Vagina (tissue), 2 donors: ENCODE results near the gene TMEM95. TPM values are rescaled to one million over a fixed set of nuclear protein-coding genes. Genes with fewer than 3 reads are reported as not detected.

Experiments
- DNase-seq, 2 donors: peaks; one replicate each; pipeline ENCODE4 v3.0.0-alpha.2; 2017; ENCODE audit errors: extremely low spot score in 2 of 2
- H3K27ac ChIP-seq: fragments of 200-600 bp; sonication (generic); one replicate; pipeline ENCODE4 v1.5.1; 2019
- H3K27me3 ChIP-seq: fragments of 200-600 bp; sonication (generic); one replicate; pipeline ENCODE4 v1.5.1; 2019
- H3K36me3 ChIP-seq, 2 donors: fragments of 200-600 bp; sonication (generic); one replicate each; pipeline ENCODE4 v1.5.1; 2017 to 2019
- H3K4me1 ChIP-seq: fragments of 200-600 bp; sonication (generic); one replicate; pipeline ENCODE4 v1.5.1; 2019
- H3K4me3 ChIP-seq, 2 donors: fragments of 200-600 bp; sonication (generic); 1 replicate in 1 of 2; 2 replicates in 1 of 2; pipeline ENCODE4 v1.5.1; 2016 to 2019
- H3K9me3 ChIP-seq: fragments of 200-600 bp; sonication (generic); one replicate; pipeline ENCODE4 v1.5.1; 2019
- POLR2A ChIP-seq, 2 donors: fragments of 450-650 bp; IDR thresholded peaks; one replicate each; pipeline ENCODE4 v1.6.1; 2017; ENCODE audit warnings: antibody characterized with exemption in 2 of 2, mild to moderate bottlenecking in 2 of 2, moderate library complexity in 2 of 2
- POLR2AphosphoS5 ChIP-seq, 2 donors: sonication (generic); formaldehyde crosslinking; IDR thresholded peaks; one replicate each; pipeline ENCODE4 v1.9.0; 2017; ENCODE audit warnings: antibody characterized with exemption in 2 of 2, mild to moderate bottlenecking in 2 of 2, low read depth in 1 of 2; ENCODE audit not compliant: insufficient read depth in 1 of 2
- intact Hi-C: fragments of 100-400 bp; cut with DNase I; formaldehyde crosslinking; loops from one replicate; pipeline ENCODE4 v1.15.1; 2023
- total RNA-seq: library from RNA; depleted of rRNA; stranded (reverse); fragments of >200 nt; gene quantifications from one replicate; pipeline ENCODE4 v1.2.3, GENCODE V29; 2016
- TF ChIP-seq, protein P1 (sequence below), 3 experiments: fragments of 450-650 bp in 2 of 3; fragments of 200-600 bp in 1 of 3; sonication (generic) in 1 of 3; IDR thresholded peaks; one replicate each; pipeline ENCODE4 v1.5.1; 2017 to 2019; ENCODE audit warnings: antibody characterized with exemption in 3 of 3, mild to moderate bottlenecking in 2 of 3, moderate library complexity in 2 of 3

The TMEM95 gene
- total RNA-seq, 1 donor from 2014 or later: not detected

DNA sequence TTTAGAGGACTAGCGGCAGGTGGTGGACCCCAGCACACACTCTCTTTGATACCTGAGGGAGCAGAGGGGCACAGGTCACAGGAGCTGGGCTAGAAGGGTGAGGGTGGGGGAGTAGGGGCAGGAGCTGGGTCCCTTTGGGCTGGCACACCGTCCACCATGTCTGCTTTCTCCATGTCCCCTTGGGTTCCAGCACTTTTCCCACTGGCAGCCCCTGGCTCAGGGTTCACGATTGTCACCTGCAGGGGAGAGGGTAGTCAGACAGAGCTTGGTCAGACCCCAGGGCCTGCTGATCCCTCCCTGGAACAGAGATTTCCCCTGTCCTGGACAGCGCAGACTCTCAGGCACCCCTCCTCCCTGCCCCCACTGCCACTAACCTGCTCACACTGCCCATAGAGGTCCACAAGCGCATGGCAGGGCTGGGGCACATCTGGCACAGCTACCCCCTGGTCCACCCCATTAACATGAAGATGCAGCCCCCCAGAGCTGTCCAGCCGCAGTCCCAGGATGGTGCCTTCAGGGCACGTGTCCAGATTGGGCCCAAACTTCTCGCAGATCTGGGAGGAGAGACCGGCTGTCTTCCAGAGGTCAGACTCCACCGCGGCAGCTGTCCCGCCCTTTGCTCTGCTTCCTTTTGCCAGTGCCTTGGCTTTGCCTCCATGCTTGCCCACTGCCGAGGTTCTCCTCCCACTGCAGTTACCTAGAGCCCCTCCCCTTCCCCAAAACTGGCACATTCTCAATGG lies 36.7 kb upstream of the TMEM95 start:
- intact Hi-C loops: no loop called here

DNA sequence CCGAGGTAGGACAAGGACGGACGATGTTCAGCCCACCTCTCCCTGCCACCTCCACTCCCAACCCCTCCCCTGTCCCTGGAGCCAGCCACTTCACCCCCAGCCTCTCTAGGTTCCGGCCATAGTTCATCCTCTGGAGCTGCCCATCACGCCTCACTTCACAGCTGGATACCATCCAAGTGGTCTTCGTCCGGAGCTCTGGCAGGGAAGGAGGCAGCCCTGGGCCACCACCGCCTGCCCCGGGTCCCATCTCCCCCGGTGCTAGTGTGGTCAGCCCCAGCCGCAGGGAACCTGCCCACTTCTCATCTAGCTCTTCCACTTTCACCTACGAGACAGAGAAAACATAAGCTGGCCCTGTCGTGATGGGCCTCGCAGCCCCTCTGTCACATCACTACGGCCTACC lies 33.5 kb upstream of the TMEM95 start:
- DNase-seq: no peak
- intact Hi-C loops: no loop called here
- TF ChIP-seq, protein P1, sequence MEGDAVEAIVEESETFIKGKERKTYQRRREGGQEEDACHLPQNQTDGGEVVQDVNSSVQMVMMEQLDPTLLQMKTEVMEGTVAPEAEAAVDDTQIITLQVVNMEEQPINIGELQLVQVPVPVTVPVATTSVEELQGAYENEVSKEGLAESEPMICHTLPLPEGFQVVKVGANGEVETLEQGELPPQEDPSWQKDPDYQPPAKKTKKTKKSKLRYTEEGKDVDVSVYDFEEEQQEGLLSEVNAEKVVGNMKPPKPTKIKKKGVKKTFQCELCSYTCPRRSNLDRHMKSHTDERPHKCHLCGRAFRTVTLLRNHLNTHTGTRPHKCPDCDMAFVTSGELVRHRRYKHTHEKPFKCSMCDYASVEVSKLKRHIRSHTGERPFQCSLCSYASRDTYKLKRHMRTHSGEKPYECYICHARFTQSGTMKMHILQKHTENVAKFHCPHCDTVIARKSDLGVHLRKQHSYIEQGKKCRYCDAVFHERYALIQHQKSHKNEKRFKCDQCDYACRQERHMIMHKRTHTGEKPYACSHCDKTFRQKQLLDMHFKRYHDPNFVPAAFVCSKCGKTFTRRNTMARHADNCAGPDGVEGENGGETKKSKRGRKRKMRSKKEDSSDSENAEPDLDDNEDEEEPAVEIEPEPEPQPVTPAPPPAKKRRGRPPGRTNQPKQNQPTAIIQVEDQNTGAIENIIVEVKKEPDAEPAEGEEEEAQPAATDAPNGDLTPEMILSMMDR (IDR thresholded peaks at IDR 0.05): no peak
- TF ChIP-seq POLR2A (IDR thresholded peaks at IDR 0.05) (no peak), POLR2AphosphoS5 (IDR thresholded peaks at IDR 0.05; ENCODE audit: insufficient read depth in 1 of 2, low read depth in 1 of 2) (no peak)
- Histone ChIP-seq H3K27ac (no peak overlapping the region), H3K9me3 (no peaks in the 10 kb centered on the region), H3K36me3 (peaks cover 0 to 76% of the 10 kb centered on the region in 2 donors), H3K27me3 (no peaks in the 10 kb centered on the region), H3K4me3 (no peak overlapping the region), H3K4me1 (no peaks in the 10 kb centered on the region)

More for the DNA sequence above, 36.7 kb upstream of the TMEM95 start:
- H3K4me1 ChIP-seq: peaks cover 24% of the 10 kb centered on the region
- no peak overlapping the region for H3K4me3 ChIP-seq
- peaks cover 0 to 63% of the 10 kb centered on the region in 2 donors for H3K36me3 ChIP-seq
- no peaks in the 10 kb centered on the region for H3K9me3 ChIP-seq
- H3K27ac ChIP-seq: no peak overlapping the region
- TF ChIP-seq, protein P1 (IDR thresholded peaks at IDR 0.05): no peak
- TF ChIP-seq POLR2A (IDR thresholded peaks at IDR 0.05) (no peak), POLR2AphosphoS5 (IDR thresholded peaks at IDR 0.05; ENCODE audit: insufficient read depth in 1 of 2, low read depth in 1 of 2) (no peak)
- DNase-seq: no peak
- no peaks in the 10 kb centered on the region for H3K27me3 ChIP-seq

DNA sequence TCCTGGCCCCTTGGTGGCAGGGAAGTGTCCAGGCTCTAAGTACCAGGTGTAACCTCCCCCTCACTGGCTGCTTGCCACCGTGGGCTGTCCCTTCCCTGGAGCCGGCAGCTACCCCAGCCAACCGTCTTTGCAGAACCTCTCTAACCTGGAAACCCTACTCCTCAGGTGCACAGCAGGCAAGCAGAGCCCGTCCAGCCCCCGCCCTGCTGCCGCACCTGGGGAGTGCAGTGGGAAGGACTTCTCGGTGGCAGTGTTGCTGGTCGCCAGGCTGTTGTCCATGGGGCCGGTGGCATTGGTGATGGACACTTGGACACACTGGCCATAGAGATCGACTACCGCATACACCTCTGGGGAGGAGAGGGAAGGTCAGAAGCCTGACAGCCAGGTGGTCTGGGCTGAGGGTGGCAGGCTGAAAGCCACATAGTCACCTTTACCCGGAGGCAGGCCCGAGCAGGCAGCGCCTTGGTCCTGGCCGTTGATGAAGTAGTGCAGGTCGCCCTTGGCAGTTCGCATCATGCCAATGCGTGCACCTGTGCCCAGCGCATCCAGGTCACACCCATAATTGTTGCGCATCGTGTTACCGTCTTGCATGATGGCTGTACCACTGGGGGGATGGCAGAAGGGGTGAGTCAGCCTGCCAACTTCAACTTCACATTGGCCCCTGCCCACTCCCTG lies 32.3 kb upstream of the TMEM95 start:
- H3K36me3 ChIP-seq: peaks cover 0 to 68% of the 10 kb centered on the region in 2 donors
- no peaks in the 10 kb centered on the region for H3K9me3 ChIP-seq
- H3K4me3 ChIP-seq: no peak overlapping the region
- TF ChIP-seq, protein P1 (IDR thresholded peaks at IDR 0.05): no peak
- no peak for TF ChIP-seq POLR2A (IDR thresholded peaks at IDR 0.05)
- no peak for TF ChIP-seq POLR2AphosphoS5 (IDR thresholded peaks at IDR 0.05; ENCODE audit: insufficient read depth in 1 of 2, low read depth in 1 of 2)
- H3K4me1 ChIP-seq: peaks cover 2% of the 10 kb centered on the region
- intact Hi-C loops: no loop called here
- no peak for DNase-seq
- H3K27me3 ChIP-seq: no peaks in the 10 kb centered on the region
- H3K27ac ChIP-seq: no peak overlapping the region

DNA sequence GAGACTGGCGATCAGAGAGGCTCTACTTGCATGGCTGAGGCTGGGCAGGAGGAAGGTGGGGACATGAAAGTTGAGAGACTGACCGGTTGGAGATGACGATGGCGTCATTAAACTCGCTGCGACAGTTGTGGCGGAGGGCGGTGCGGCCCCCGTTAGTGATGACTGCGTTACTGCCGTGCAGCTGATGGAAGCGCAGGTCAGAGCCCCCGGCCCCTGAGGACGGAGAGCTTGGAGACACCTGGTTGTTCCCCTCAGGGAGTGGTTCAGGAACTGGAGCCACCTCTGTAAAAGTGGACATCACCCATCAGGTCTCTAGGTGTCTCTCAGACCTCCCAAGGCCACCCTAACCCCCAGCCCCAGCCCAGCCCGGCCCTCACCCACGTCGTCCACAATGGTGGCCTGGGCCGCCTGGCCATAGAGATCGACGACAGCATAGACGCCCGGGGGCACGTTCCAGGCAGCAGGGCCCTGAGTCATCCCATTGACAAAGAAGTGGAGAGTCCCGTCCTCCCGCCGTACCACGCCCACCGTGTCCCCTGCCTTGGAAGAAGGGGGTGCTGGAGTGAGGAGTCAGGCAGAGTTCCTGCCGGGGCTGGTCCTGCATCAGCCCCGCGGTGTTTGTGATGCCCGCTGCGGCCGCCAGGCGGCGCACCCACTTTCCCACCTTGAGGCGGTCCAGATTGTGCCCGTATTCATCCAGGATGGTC lies 31.1 kb upstream of the TMEM95 start:
- DNase-seq: no peak
- intact Hi-C loops: no loop called here
- Histone ChIP-seq H3K27ac (no peak overlapping the region), H3K9me3 (no peaks in the 10 kb centered on the region), H3K4me3 (no peak overlapping the region), H3K36me3 (peaks cover 0 to 56% of the 10 kb centered on the region in 2 donors), H3K4me1 (peaks cover 14% of the 10 kb centered on the region), H3K27me3 (no peaks in the 10 kb centered on the region)
- TF ChIP-seq, protein P1 (IDR thresholded peaks at IDR 0.05): peak; percentile 49 to 60 (median 56)
- no peak for TF ChIP-seq POLR2AphosphoS5 (IDR thresholded peaks at IDR 0.05; ENCODE audit: insufficient read depth in 1 of 2, low read depth in 1 of 2)
